ENCODE results near the gene MT1X.
A peak's percentile ranks its signal among the peaks of the same experiment; 100 is the strongest.

MT1X gene

GRCh38 chr16:56681939-56682702, at the start of gene MT1X:
TSS of gene MT1X (plus strand) at chr16:56682470. CDS start at chr16:56682541, 71 bp downstream.
- peak; percentile 83 for DNase-seq

DNA sequence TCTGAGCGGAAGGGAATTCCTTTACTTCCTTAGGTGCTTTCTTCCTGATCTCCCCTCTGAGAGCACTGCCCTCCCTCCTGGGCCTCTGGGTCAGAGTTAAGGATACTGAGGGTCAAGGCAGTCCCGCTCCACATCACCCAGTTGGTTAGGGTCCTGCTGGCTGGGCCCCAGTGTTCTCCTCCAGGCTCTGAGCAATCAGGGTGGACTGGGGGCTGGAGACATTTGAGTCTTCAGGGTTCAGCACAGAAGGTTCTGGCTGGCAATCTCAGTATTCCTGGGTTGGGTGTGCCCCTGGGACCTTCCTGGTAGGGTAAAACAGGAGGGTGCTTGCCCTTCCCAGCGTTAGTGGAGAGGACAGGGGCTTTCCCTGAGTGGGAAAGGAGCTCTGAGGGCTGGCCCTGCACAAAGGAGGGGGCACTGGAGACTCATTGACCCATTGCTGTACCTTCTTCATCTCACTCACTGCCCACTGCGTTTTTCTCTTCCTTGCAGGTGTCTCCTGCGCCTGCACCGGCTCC, 49.4 kb upstream of the MT1X start:
- DNase-seq = no peak

DNA sequence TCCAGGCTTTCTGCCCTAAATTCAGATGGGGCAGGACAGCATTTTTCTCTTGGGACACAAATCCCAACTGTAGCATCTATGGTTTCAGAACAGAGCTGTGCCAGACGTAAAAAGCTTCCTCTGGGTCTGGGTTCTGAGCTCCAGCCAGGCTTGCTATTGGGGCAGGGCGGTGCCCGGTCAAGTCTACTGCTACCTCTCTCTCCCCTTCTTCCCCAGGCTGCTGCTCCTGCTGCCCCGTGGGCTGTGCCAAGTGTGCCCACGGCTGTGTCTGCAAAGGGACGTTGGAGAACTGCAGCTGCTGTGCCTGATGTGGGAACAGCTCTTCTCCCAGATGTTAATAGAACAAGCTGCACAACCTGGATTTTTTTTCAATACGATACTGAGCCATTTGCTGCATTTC, 48.7 kb upstream of the MT1X start:
- DNase-seq = no peak

- no peak for DNase-seq
Measured at GRCh38 chr16:56634715-56635440, 47.4 kb upstream of the MT1X start.

GRCh38 chr16:56635441-56635967, 46.8 kb upstream of the MT1X start:
- no peak for DNase-seq

GRCh38 chr16:56636616-56637413, 45.5 kb upstream of the MT1X start:
- DNase-seq = no peak

GRCh38 chr16:56637814-56638750, 44.2 kb upstream of the MT1X start, which contains the start of gene MT1A:
TSS of gene MT1A (plus strand) at chr16:56638666. CDS start at chr16:56638739, 73 bp downstream.
- peak; percentile 31 for DNase-seq

- DNase-seq = no peak
Measured at GRCh38 chr16:56639045-56639444, 43.2 kb upstream of the MT1X start.

DNA sequence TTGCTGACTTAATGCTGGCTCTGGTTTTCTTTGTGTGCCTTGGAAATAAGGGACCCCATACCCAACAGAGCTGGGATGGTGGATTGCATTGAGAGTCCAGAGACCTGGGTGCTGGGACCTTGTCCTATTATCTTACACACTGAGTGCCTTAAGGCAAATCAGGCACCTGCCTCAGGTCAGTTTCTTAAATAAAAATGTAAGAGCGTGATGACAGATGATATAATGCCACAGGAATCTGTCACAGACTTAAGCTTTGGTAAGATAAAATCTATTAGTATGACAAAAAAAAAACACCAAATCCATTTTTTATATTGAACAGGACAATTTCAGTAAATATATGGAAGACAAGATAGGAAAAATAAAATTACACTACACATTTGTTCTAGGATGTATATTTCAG, 42.2 kb upstream of the MT1X start:
- DNase-seq = no peak

DNA sequence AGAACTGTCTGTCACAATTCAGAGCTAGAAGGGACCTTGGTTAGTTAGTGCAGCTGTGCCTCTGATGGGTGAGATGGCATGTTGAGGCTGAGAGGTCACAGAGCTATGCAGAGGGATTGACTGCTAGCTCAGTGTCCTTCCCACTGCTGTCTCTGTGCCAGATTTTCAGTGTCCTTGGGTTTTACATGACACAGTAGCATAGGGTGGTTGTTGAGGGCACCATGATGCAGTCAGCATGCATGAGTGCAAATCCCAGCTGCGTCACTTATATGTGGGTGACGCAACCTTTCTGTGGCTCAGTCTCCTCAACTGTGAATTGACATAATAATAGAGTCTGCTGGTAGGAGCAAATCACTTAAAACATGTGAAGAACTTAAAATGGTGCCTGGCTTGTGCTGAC, 41.1 kb upstream of the MT1X start:
- no peak for DNase-seq

GRCh38 chr16:56643080-56643778, 39.0 kb upstream of the MT1X start:
- DNase-seq = peak; percentile 27

DNA sequence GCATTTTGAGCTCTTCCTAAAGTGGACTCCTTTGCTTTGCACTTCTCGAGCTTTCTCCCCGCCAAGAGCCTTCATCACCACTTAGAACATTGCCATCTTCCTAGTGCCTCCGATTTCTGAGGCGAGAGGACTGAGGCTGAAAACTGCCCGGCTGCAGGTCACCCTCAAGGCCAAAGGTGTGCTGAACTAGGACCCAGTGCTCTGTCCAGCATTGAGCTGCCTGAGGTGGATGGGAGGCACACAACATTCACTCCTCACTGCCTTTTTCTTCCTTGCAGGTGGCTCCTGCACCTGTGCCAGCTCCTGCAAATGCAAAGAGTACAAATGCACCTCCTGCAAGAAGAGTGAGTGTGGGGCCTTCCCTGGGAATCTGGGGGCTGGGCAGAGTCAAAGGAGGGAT, 38.4 kb upstream of the MT1X start:
- DNase-seq = no peak

DNA sequence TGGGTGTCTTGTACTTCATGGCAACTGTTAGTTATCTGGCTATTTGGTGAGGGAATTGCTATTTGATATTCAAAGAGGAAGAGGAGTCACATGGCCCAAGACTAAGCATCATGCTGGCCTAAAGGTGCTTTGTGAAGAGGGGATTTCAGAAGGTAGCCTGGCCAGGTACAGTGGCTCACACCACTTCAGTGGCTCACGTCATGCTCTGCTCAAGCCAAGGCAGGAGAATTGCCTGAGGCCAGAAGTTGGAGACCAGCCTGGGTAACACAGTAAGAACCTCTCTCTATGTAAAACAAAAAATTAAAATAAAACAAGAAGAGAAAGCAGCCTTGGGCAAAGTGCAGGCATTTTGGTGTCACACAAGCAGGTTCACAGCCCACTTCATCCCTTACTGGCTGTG, 37.0 kb upstream of the MT1X start:
- DNase-seq = no peak

DNA sequence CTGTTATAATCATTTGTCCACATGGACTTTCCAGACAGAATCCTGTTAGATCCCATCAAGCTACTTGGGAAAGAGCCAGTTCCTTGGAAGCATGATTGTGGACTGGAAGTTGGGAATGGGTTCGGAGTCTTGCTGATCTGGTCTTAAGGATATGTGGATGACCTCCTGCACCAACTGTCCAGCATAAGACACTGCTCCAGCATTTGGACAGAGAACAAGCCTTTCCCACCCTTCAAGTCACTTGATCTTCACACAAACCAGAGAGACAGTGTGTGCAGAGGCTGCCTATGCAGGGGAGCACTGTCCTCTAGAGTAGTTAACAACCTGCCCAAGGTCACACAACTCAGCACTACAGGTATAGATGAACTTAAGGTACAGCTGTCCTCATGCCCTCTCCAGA, 36.4 kb upstream of the MT1X start:
- DNase-seq = no peak

DNA sequence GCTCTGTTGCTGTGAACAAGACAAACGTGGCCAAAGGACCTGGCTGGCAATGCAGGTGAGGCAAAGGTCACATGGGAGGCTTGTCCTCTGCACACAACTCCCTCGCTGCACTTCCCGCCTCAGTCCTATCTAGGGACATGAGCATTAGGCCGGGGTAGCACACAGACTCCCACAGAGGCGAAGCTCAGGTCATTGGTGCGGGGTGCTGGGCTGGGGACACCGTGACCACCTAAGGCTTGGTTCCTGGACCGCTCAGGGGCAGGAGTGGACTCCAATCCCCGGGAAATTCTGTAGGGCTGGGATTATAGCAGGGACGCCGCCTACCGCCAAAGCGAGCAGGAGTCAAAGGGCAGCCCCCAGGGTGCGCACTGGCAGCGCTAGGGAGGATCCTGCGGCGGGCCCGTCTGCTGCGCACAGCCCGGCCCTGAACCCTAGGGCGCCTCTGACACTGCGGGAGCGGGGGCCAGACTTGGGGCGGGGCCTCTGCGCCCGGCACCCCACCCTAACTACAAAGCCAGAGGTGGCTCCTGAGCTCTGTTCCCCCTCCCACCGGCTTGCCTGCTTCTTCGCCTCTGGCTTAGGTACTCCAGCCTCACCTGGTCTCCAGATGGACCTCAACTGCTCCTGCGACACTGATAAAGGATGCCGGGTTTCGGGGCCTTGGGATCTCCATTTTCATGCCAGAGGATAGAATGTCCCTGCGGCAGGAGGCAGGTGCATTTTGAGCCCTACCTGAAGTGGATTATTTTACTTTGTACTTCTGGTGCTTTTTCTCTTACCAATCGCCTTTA, 34.4 kb upstream of the MT1X start:
- DNase-seq = no peak

DNA sequence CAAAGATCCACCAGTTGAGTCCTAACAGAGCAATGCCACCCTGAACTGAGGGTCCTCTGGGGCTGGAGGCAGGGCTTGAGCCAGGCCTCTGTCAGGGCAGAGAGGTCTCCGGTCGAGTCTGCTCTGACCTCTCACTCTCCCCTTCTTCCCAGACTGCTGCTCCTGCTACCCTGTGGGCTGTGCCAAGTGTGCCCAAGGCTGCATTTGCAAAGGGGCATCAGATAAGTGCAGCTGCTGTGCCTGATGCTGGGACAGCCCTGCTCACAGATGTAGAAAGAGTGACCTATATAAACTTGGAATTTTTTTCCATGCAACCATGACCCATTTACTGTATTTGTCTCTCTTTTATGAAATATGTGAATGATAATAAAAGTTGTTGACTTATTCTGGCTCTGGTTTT, 33.0 kb upstream of the MT1X start:
- no peak for DNase-seq

DNA sequence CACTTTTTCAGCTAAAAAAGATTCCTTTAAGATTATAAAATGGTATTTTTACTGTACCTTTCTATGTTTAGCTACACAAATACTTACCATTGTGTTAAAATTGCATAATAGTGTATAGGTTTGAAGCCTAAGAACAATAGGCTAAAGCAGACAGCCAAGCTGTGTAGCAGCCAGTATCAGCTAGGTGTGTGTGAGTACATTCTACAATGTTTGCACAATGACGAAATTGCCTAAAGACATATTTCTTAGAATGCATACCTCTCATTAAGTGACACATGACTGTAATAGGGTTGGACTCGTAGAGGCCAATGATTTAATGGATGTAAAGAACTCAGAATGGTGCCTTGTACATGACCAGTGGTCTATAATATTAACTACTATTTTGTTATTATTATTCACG, 32.5 kb upstream of the MT1X start:
- no peak for DNase-seq

DNA sequence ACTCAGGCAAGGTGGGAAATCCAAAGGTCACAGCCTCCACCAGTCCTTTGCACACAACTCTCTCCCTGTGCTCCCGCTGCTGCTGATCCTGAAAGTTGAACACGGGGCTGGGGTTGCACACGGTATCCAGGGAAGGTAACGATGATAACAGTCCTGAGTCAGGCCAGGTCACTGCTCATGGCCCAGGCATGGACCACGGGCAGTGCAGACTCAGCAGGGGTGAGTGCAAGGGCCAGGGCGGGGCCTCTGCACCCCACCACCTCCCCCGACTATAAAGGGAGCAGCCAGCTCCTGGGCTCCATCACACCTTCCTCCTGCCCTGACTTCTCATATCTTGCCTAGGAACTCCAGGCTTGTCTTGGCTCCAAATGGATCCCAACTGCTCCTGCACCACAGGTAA, 30.7 kb upstream of the MT1X start, which contains the start of gene MT1B:
Gene MT1B, plus strand, starts transcription at position 301 of the 400 bp plus-strand sequence. Its CDS starts 68 bp downstream, at position 369.
- DNase-seq = no peak

GRCh38 chr16:56652600-56652999, 29.7 kb upstream of the MT1X start:
- DNase-seq = no peak

DNA sequence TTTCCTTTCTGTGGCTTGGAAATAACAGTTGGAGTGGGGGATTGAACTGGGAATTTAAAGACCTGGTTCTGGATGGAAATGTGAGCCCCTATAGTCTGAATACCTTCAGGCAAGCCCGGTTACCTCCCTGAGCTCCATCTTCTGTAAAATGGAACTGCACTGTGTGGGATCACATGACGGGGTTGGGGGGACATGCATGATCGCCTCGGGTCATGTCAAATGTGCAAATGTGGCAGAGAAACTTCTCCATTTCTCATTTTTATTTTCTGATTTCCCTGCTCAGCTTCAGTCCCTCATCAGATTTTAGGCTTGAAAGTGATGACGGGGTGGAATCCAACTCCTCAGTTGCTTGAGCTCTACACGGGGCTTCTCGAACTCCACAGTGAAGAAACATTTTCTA, 29.1 kb upstream of the MT1X start:
- DNase-seq = no peak

All from NCI-H510A treated with DMSO at 0.1 percent for 48 hours (cell line).